K562 (cell line): Measurements from ENCODE around the gene GPR37L1. TPM values are rescaled to one million over a fixed set of nuclear protein-coding genes. Genes with fewer than 3 reads are reported as not detected.

Experiments used
- CHD1 ChIP-seq: fragments of 200-600 bp; sonication (generic); IDR thresholded peaks from one replicate; pipeline ENCODE4 v1.6.1; 2012; ENCODE audit warnings: mild to moderate bottlenecking, moderate library complexity, low read length, inconsistent platforms
- CHD4 ChIP-seq: fragments of 200-600 bp; sonication (generic); IDR thresholded peaks from 3 replicates; pipeline ENCODE4 v1.6.1; 2012; ENCODE audit warnings: low read depth, mild to moderate bottlenecking, mixed read lengths, low read length, inconsistent platforms; ENCODE audit not compliant: insufficient read depth, insufficient replicate concordance, poor library complexity, severe bottlenecking
- CLOCK ChIP-seq: fragments of 250-450 bp; sonication (Bioruptor Pico); IDR thresholded peaks from 2 replicates; pipeline ENCODE4 v1.4.0; 2020; ENCODE audit warnings: mild to moderate bottlenecking, moderate library complexity, borderline replicate concordance
- E4F1 ChIP-seq: fragments of 250-450 bp; sonication (Bioruptor Pico); IDR thresholded peaks from 2 replicates; pipeline ENCODE4 v1.5.0; 2021; ENCODE audit warnings: mild to moderate bottlenecking, borderline replicate concordance
- HES1 ChIP-seq: fragments of 450-650 bp; IDR thresholded peaks from 2 replicates; pipeline ENCODE4 v1.6.1; 2016; ENCODE audit warnings: low read depth, mild to moderate bottlenecking, moderate library complexity
- RBM25 ChIP-seq: fragments of 200-400 bp; formaldehyde crosslinking; IDR thresholded peaks from 2 replicates; pipeline ENCODE4 v1.6.1; 2018; ENCODE audit warnings: low read length, low read depth, moderate library complexity; ENCODE audit not compliant: severe bottlenecking
- SRSF1 ChIP-seq: fragments of 200-400 bp; formaldehyde crosslinking; IDR thresholded peaks from 2 replicates; pipeline ENCODE4 v1.6.1; 2017; ENCODE audit warnings: mild to moderate bottlenecking, low read depth, low read length, moderate library complexity
- STAT5A ChIP-seq: IDR thresholded peaks from 2 replicates; pipeline ENCODE4 v1.6.1; 2012; ENCODE audit warnings: low read length, inconsistent platforms, borderline replicate concordance
- TFAM ChIP-seq: fragments of 250-450 bp; sonication (Bioruptor Pico); conservative IDR thresholded peaks from 2 replicates; pipeline ENCODE4 v1.5.0; 2021; ENCODE audit warnings: mild to moderate bottlenecking, moderate library complexity
- XRCC5 ChIP-seq: fragments of 200-400 bp; formaldehyde crosslinking; IDR thresholded peaks from 2 replicates; pipeline ENCODE4 v1.6.1; 2017; ENCODE audit warnings: low read depth, mild to moderate bottlenecking, low read length
- ZBTB11 ChIP-seq, 3 experiments: fragments of 200-800 bp in 1 of 3; fragments of 250-450 bp in 1 of 3; fragments of 450-650 bp in 1 of 3; sonication (Bioruptor Pico) in 1 of 3; sonication (Bioruptor generic) in 1 of 3; formaldehyde crosslinking in 1 of 3; IDR thresholded peaks; 2 replicates each; pipeline versions ENCODE4 v1.6.1 to v1.8.0; 2016 to 2022; ENCODE audit warnings: mild to moderate bottlenecking in 2 of 3, missing genetic modification characterization in 2 of 3, missing compliant biosample characterization in 1 of 3, moderate library complexity in 1 of 3
- ZBTB8A ChIP-seq: fragments of 450-650 bp; IDR thresholded peaks from 2 replicates; pipeline ENCODE4 v1.6.1; 2018; ENCODE audit warnings: mild to moderate bottlenecking, moderate library complexity; ENCODE audit not compliant: partially characterized antibody
- ZNF197 ChIP-seq: fragments of 200-800 bp; sonication (Bioruptor generic); IDR thresholded peaks from 2 replicates; pipeline ENCODE4 v1.6.1; 2016; ENCODE audit warnings: low read depth, missing genetic modification characterization, missing compliant biosample characterization
- ZNF76 ChIP-seq: fragments of 250-450 bp; sonication (Bioruptor Pico); IDR thresholded peaks from 2 replicates; pipeline ENCODE4 v1.4.0; 2020; ENCODE audit warnings: mild to moderate bottlenecking, moderate library complexity, borderline replicate concordance
- polyA plus RNA-seq, 8 experiments: library from polyadenylated mRNA; depleted of rRNA in 4 of 8; stranded (reverse) in 5 of 8; unstranded in 3 of 8; fragments of >200 nt; fragmentation: Nextera tagmentation in 2 of 8; fragmentation: Illumina TruSeq in 1 of 8; extraction: Ambion mirVana in 2 of 8; extraction: Trizol in 1 of 8; gene quantifications; 2 replicates each; pipeline versions ENCODE4 v1.2.1 to v1.2.3, GENCODE V29; 2011 to 2014; ENCODE audit warnings: inconsistent platforms in 1 of 8, missing spikeins in 1 of 8
- total RNA-seq, 7 experiments: library from RNA; depleted of rRNA in 6 of 7; stranded (reverse); fragments of >200 nt in 6 of 7; fragmentation: Illumina TruSeq in 2 of 7; extraction: Trizol in 2 of 7; gene quantifications; 2 replicates each; pipeline versions ENCODE4 v1.2.1 to v1.2.3, GENCODE V29; 2011 to 2021; ENCODE audit warnings: low replicate concordance in 1 of 7

The GPR37L1 gene
- total and polyA plus RNA-seq, 9 of the 15 experiments (the other 6 are each of a cell fraction or from before 2014, with no cell fraction given) = not detected

GRCh38 chr1:202158810-202159533 is 36.3 kb downstream of the GPR37L1 start (continued):
- TF ChIP-seq RBM25 (no peak), HES1 (no peak), STAT5A (no peak), ZBTB8A (no peak), CLOCK (CRISPR knock-in tag) (no peak), XRCC5 (peak; percentile 16; the same call in 1 of the 2 replicates), TFAM (no peak), E4F1 (CRISPR knock-in tag) (no peak; the same call in 1 of the 2 replicates), SRSF1 (no peak), ZBTB11 (CRISPR knock-in tag; IDR thresholded peaks at IDR 0.05) (no peak; a peak in 1 of 6 replicates), CHD4 (peak; percentile 71), CHD1 (no peak), ZNF76 (CRISPR knock-in tag) (no peak), ZNF197 (CRISPR knock-in tag) (no peak)
